ENCODE results near the gene RNF149. TPM values are rescaled to one million over a fixed set of nuclear protein-coding genes. Genes with fewer than 3 reads are reported as not detected.

Gene RNF149
- total RNA-seq, 1 experiment from 2014 or later = 40.2 TPM

DNA sequence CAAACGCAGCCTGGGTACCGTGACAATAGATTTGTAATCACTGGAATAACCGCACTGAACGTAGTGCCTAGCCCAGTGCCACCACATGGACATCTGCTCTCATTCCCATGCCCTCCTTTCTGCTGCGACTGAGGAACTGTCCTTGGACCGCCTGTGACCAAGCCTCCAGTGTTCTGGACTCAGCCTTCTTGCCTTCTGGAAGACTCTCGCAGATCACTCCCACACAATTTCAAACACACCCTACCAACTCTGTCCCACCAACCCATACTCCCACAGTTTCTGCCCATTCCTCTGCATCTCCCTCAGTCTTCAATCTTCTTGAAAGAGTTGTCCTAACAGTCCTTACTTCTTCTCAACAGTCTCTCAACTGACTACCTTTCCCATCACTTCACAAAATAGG, 2.1 kb downstream of the RNF149 start:
- DNase-seq (ENCODE audit: low read depth, low spot score) (no peak), ATAC-seq (no peak)
- ChIA-PET CTCF (no interaction called here), RAD21 (ENCODE audit: low non-redundant PET in 1 of 2, low total read pairs in 2 of 2, uncharacterized antibody in 2 of 2, unreplicated experiment in 2 of 2) (no interaction called here), POLR2A (no interaction called here)
- H3K9me3 ChIP-seq (ENCODE audit: control insufficient read depth in 1 of 2, insufficient read depth in 1 of 2, low read depth in 1 of 2, low read length in 2 of 2) = no peaks in the 10 kb centered on the region
- H4K20me1 ChIP-seq (ENCODE audit: insufficient read depth) = peaks cover 3% of the 10 kb centered on the region; the same call in 1 of the 2 replicates
- no peak for TF ChIP-seq EGR1 (IDR thresholded peaks at IDR 0.05; ENCODE audit: low read depth)
- TF ChIP-seq FOSL1 (IDR thresholded peaks at IDR 0.05; ENCODE audit: low read depth) = no peak
- no peak for TF ChIP-seq CBX3 (IDR thresholded peaks at IDR 0.05; ENCODE audit: low read depth)
- TF ChIP-seq, protein P1, sequence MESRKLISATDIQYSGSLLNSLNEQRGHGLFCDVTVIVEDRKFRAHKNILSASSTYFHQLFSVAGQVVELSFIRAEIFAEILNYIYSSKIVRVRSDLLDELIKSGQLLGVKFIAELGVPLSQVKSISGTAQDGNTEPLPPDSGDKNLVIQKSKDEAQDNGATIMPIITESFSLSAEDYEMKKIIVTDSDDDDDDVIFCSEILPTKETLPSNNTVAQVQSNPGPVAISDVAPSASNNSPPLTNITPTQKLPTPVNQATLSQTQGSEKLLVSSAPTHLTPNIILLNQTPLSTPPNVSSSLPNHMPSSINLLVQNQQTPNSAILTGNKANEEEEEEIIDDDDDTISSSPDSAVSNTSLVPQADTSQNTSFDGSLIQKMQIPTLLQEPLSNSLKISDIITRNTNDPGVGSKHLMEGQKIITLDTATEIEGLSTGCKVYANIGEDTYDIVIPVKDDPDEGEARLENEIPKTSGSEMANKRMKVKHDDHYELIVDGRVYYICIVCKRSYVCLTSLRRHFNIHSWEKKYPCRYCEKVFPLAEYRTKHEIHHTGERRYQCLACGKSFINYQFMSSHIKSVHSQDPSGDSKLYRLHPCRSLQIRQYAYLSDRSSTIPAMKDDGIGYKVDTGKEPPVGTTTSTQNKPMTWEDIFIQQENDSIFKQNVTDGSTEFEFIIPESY (IDR thresholded peaks at IDR 0.05; ENCODE audit: extremely low read depth, insufficient replicate concordance, low read length) = no peak
- no peak for TF ChIP-seq ZFX (IDR thresholded peaks at IDR 0.05)
- TF ChIP-seq JUND (IDR thresholded peaks at IDR 0.05) = no peak
- no peak for TF ChIP-seq SRF (IDR thresholded peaks at IDR 0.05; ENCODE audit: low read depth)
- TF ChIP-seq EZH2 (IDR thresholded peaks at IDR 0.05) = no peak
- TF ChIP-seq POLR2A (IDR thresholded peaks at IDR 0.05; ENCODE audit: borderline replicate concordance, extremely low read depth, insufficient read depth, insufficient read length) = no peak
- H3K36me3 ChIP-seq (ENCODE audit: control insufficient read depth in 1 of 2, insufficient read depth in 2 of 2, low read length in 2 of 2) = peaks cover 0 to 6% of the 10 kb centered on the region in 2 experiments; a peak in 1 of 4 replicates
- H3K4me3 ChIP-seq (replicated peaks in 1 of 2; ENCODE audit: low read depth in 1 of 2, low read length in 2 of 2) = peak overlapping the region in 1 of 2 experiments; percentile 86; a peak in 1 of 4 replicates
- H3K79me2 ChIP-seq (ENCODE audit: insufficient read depth, low read length) = peaks cover 70% of the 10 kb centered on the region
- H3K4me1 ChIP-seq (ENCODE audit: control insufficient read depth in 1 of 2, insufficient read depth in 2 of 2, low read length in 2 of 2) = peaks cover 16 to 40% of the 10 kb centered on the region in 2 experiments
- H3K27ac ChIP-seq (ENCODE audit: low read depth, low read length) = no peak overlapping the region
- no TSS peak for BruUV-seq (replicated peaks)
- H2AFZ ChIP-seq (ENCODE audit: low read depth, low read length, poor library complexity, severe bottlenecking) = no peak overlapping the region
- H3K9me2 ChIP-seq (ENCODE audit: insufficient read depth) = no peaks in the 10 kb centered on the region
- H3K27me3 ChIP-seq (ENCODE audit: insufficient read depth, low read length) = no peaks in the 10 kb centered on the region
- peak overlapping the region; percentile 84 for H3K4me2 ChIP-seq (ENCODE audit: low read length)
- intact Hi-C loops (cut with micrococcal nuclease) = no loop called here
- no peak overlapping the region for H3K9ac ChIP-seq (ENCODE audit: low read length)

DNA sequence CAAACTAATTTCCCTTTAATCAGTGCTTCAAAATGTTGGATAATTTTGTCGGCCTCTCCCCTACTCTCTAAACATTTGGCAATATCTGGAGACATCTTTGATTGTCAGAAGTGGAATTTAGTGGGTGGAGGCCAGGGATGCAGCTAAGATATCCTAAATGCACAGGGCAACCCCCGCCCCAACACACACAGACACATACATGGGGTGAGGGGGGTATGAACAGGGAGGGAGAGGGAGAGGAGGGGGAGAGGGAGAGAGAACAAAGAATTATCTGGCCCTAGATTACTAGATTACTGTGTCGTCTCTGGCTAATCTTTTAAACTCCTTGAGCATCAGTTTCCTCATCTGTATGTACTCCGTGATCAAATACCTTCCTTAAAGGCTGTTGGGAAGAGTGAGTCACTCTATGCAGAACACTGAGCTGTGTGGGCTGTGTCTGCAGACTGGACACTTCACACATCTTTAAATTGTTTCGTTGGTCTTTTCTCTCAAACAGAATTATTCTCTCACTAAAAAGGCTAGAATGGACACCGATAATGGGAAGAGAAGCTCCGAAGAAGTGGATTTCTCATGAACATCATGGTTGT, 2.9 kb downstream of the RNF149 start:
- Histone ChIP-seq H3K9me2 (ENCODE audit: insufficient read depth) (no peaks in the 10 kb centered on the region), H3K4me3 (replicated peaks in 1 of 2; ENCODE audit: low read depth in 1 of 2, low read length in 2 of 2) (no peak overlapping the region), H3K27me3 (ENCODE audit: insufficient read depth, low read length) (no peaks in the 10 kb centered on the region), H3K4me2 (ENCODE audit: low read length) (no peak overlapping the region), H3K79me2 (ENCODE audit: insufficient read depth, low read length) (peaks cover 78% of the 10 kb centered on the region), H2AFZ (ENCODE audit: low read depth, low read length, poor library complexity, severe bottlenecking) (no peak overlapping the region), H3K27ac (ENCODE audit: low read depth, low read length) (no peak overlapping the region), H3K9ac (ENCODE audit: low read length) (no peak overlapping the region), H4K20me1 (ENCODE audit: insufficient read depth) (peaks cover 3% of the 10 kb centered on the region; the same call in 1 of the 2 replicates), H3K9me3 (ENCODE audit: control insufficient read depth in 1 of 2, insufficient read depth in 1 of 2, low read depth in 1 of 2, low read length in 2 of 2) (no peaks in the 10 kb centered on the region), H3K36me3 (ENCODE audit: control insufficient read depth in 1 of 2, insufficient read depth in 2 of 2, low read length in 2 of 2) (peaks cover 0 to 6% of the 10 kb centered on the region in 2 experiments; a peak in 1 of 4 replicates), H3K4me1 (ENCODE audit: control insufficient read depth in 1 of 2, insufficient read depth in 2 of 2, low read length in 2 of 2) (peaks cover 16 to 37% of the 10 kb centered on the region in 2 experiments)
- BruUV-seq (replicated peaks) = no TSS peak
- ChIA-PET POLR2A (no interaction called here), CTCF (no interaction called here), RAD21 (ENCODE audit: low non-redundant PET in 1 of 2, low total read pairs in 2 of 2, uncharacterized antibody in 2 of 2, unreplicated experiment in 2 of 2) (no interaction called here)
- no peak for DNase-seq (ENCODE audit: low read depth, low spot score)
- intact Hi-C loops (cut with micrococcal nuclease) = no loop called here
- ATAC-seq = no peak
- TF ChIP-seq SRF (IDR thresholded peaks at IDR 0.05; ENCODE audit: low read depth) (no peak), FOSL1 (IDR thresholded peaks at IDR 0.05; ENCODE audit: low read depth) (no peak), TCF7L2 (IDR thresholded peaks at IDR 0.05; ENCODE audit: borderline replicate concordance, extremely low read depth, insufficient read depth, insufficient read length) (no peak), RAD21 (IDR thresholded peaks at IDR 0.05; ENCODE audit: low read depth) (no peak), POLR2A (IDR thresholded peaks at IDR 0.05; ENCODE audit: borderline replicate concordance, extremely low read depth, insufficient read depth, insufficient read length) (no peak), EZH2 (IDR thresholded peaks at IDR 0.05) (no peak), YY1 (IDR thresholded peaks at IDR 0.05; ENCODE audit: extremely low read depth, insufficient replicate concordance, low read depth, low read length) (no peak)
- TF ChIP-seq, protein P2, sequence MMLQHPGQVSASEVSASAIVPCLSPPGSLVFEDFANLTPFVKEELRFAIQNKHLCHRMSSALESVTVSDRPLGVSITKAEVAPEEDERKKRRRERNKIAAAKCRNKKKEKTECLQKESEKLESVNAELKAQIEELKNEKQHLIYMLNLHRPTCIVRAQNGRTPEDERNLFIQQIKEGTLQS (IDR thresholded peaks at IDR 0.05) = no peak
- TF ChIP-seq, protein P3, sequence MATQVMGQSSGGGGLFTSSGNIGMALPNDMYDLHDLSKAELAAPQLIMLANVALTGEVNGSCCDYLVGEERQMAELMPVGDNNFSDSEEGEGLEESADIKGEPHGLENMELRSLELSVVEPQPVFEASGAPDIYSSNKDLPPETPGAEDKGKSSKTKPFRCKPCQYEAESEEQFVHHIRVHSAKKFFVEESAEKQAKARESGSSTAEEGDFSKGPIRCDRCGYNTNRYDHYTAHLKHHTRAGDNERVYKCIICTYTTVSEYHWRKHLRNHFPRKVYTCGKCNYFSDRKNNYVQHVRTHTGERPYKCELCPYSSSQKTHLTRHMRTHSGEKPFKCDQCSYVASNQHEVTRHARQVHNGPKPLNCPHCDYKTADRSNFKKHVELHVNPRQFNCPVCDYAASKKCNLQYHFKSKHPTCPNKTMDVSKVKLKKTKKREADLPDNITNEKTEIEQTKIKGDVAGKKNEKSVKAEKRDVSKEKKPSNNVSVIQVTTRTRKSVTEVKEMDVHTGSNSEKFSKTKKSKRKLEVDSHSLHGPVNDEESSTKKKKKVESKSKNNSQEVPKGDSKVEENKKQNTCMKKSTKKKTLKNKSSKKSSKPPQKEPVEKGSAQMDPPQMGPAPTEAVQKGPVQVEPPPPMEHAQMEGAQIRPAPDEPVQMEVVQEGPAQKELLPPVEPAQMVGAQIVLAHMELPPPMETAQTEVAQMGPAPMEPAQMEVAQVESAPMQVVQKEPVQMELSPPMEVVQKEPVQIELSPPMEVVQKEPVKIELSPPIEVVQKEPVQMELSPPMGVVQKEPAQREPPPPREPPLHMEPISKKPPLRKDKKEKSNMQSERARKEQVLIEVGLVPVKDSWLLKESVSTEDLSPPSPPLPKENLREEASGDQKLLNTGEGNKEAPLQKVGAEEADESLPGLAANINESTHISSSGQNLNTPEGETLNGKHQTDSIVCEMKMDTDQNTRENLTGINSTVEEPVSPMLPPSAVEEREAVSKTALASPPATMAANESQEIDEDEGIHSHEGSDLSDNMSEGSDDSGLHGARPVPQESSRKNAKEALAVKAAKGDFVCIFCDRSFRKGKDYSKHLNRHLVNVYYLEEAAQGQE (IDR thresholded peaks at IDR 0.05; ENCODE audit: low read depth) = no peak

Measured in HCT116 (cell line).